OCI-LY7 (cell line): ENCODE results near the gene ARHGEF19.

Source experiments
- EZH2phosphoT487 ChIP-seq: fragments of 200-600 bp; sonication (generic); IDR thresholded peaks from 2 replicates; pipeline ENCODE4 v1.6.1; 2018; ENCODE audit warnings: low read depth, borderline replicate concordance, mild to moderate bottlenecking, mixed run types, antibody characterized with exemption, low read length, moderate library complexity, mixed read lengths
- TF ChIP-seq, protein P1 (sequence below): fragments of 200-600 bp; sonication (generic); conservative IDR thresholded peaks from 2 replicates; pipeline ENCODE4 v1.5.1; 2014; ENCODE audit warnings: mild to moderate bottlenecking, antibody characterized with exemption, low read length, moderate library complexity, mixed read lengths

DNA sequence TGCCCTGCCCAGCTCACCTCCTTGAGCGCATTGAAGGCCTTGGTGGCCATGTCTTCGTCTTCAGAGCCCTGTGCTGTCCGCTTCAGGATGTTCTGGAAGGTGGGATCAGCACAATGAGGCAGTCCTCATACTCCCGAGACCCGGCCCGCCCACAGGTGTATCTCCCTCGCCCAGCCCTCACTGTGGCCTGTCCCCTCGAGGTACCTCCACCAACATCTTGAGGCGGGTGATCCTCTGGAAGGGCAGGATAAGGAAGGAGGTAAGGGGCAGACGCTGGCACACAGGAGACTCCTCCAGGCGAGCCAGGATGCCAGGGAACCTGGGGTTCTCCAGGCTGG is 7.1 kb downstream of the ARHGEF19 start:
- TF ChIP-seq, protein P1, sequence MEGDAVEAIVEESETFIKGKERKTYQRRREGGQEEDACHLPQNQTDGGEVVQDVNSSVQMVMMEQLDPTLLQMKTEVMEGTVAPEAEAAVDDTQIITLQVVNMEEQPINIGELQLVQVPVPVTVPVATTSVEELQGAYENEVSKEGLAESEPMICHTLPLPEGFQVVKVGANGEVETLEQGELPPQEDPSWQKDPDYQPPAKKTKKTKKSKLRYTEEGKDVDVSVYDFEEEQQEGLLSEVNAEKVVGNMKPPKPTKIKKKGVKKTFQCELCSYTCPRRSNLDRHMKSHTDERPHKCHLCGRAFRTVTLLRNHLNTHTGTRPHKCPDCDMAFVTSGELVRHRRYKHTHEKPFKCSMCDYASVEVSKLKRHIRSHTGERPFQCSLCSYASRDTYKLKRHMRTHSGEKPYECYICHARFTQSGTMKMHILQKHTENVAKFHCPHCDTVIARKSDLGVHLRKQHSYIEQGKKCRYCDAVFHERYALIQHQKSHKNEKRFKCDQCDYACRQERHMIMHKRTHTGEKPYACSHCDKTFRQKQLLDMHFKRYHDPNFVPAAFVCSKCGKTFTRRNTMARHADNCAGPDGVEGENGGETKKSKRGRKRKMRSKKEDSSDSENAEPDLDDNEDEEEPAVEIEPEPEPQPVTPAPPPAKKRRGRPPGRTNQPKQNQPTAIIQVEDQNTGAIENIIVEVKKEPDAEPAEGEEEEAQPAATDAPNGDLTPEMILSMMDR = 0 out of 2 replicates have a peak, but pooled peaks have one; percentile 17
- TF ChIP-seq EZH2phosphoT487 = no peak
